GM23338 (cell line): Measurements from ENCODE around the gene PMM1. TPM values are rescaled to one million over a fixed set of nuclear protein-coding genes. Genes with fewer than 3 reads are reported as not detected.

ENCODE experiments used
- ATAC-seq: fragments of 200-7000 bp; cut with Tn5 transposase; 3 replicates; pipeline ENCODE4 v1.9.1; 2020
- DNase-seq: peaks from one replicate; pipeline ENCODE4 v3.0.0-alpha.2; 2015; ENCODE audit warnings: low spot score
- H2AFZ ChIP-seq: fragments of 200-600 bp; sonication (generic); 2 replicates; pipeline ENCODE4 v1.8.0; 2016; ENCODE audit warnings: antibody characterized with exemption, mild to moderate bottlenecking, moderate library complexity
- H3F3A ChIP-seq: fragments of 200-600 bp; sonication (generic); replicated peaks from 2 replicates; pipeline ENCODE4 v1.8.0; 2017; ENCODE audit warnings: antibody characterized with exemption, mixed run types, low read depth
- H3K27ac ChIP-seq: fragments of 200-600 bp; sonication (generic); 2 replicates; pipeline ENCODE4 v1.6.1; 2016; ENCODE audit warnings: low read depth
- H3K27me3 ChIP-seq: fragments of 200-600 bp; sonication (generic); 2 replicates; pipeline ENCODE4 v1.8.0; 2016; ENCODE audit warnings: mild to moderate bottlenecking, mixed run types, moderate library complexity; ENCODE audit not compliant: insufficient read depth
- H3K36me3 ChIP-seq: fragments of 200-600 bp; sonication (generic); 2 replicates; pipeline ENCODE4 v1.8.0; 2016; ENCODE audit warnings: mild to moderate bottlenecking; ENCODE audit not compliant: insufficient read depth
- H3K4me1 ChIP-seq: fragments of 200-600 bp; sonication (generic); 2 replicates; pipeline ENCODE4 v1.8.0; 2016; ENCODE audit warnings: mild to moderate bottlenecking, moderate library complexity; ENCODE audit not compliant: insufficient read depth
- H3K4me2 ChIP-seq: fragments of 200-600 bp; sonication (generic); 2 replicates; pipeline ENCODE4 v1.7.1; 2017; ENCODE audit warnings: mixed run types
- H3K4me3 ChIP-seq: fragments of 200-600 bp; sonication (generic); 2 replicates; pipeline ENCODE4 v1.6.1; 2016; ENCODE audit warnings: mixed run types
- H3K79me2 ChIP-seq: fragments of 200-600 bp; sonication (generic); replicated peaks from 2 replicates; pipeline ENCODE4 v1.8.0; 2017; ENCODE audit warnings: mild to moderate bottlenecking; ENCODE audit not compliant: insufficient read depth
- H3K9me2 ChIP-seq: fragments of 200-600 bp; sonication (generic); 2 replicates; pipeline ENCODE4 v1.8.0; 2017; ENCODE audit not compliant: insufficient read depth
- H4K20me1 ChIP-seq: fragments of 200-600 bp; sonication (generic); replicated peaks from 2 replicates; pipeline ENCODE4 v1.8.0; 2017; ENCODE audit warnings: mild to moderate bottlenecking; ENCODE audit not compliant: insufficient read depth
- H3K27ac Mint-ChIP-seq: 2 replicates; pipeline ENCODE4 v1.8.0; 2020; ENCODE audit warnings: inconsistent platforms, mild to moderate bottlenecking, moderate library complexity, mixed read lengths
- H3K27me3 Mint-ChIP-seq: 3 replicates; pipeline ENCODE4 v1.8.0; 2022; ENCODE audit warnings: low read depth, mild to moderate bottlenecking, moderate library complexity, mixed read lengths, inconsistent platforms; ENCODE audit not compliant: insufficient read depth, poor library complexity
- H3K36me3 Mint-ChIP-seq: 3 replicates; pipeline ENCODE4 v1.8.0; 2021; ENCODE audit warnings: low read depth, mild to moderate bottlenecking, inconsistent platforms, moderate library complexity, mixed read lengths
- H3K4me1 Mint-ChIP-seq: 3 replicates; pipeline ENCODE4 v1.8.0; 2020; ENCODE audit warnings: mild to moderate bottlenecking, inconsistent platforms, mixed read lengths
- H3K4me3 Mint-ChIP-seq: 3 replicates; pipeline ENCODE4 v1.8.0; 2021; ENCODE audit warnings: moderate library complexity, mild to moderate bottlenecking, inconsistent platforms, mixed read lengths
- H3K9me3 Mint-ChIP-seq: 3 replicates; pipeline ENCODE4 v1.8.0; 2020; ENCODE audit warnings: moderate library complexity, mild to moderate bottlenecking, inconsistent platforms, mixed read lengths
- CREB1 ChIP-seq: fragments of 250-450 bp; sonication (Bioruptor Pico); IDR thresholded peaks from 2 replicates; pipeline ENCODE4 v1.5.0; 2020; ENCODE audit warnings: low read depth, mild to moderate bottlenecking, moderate library complexity
- EZH2 ChIP-seq: fragments of 200-600 bp; sonication (generic); IDR thresholded peaks from one replicate; pipeline ENCODE4 v1.8.0; 2017; ENCODE audit warnings: antibody characterized with exemption, mild to moderate bottlenecking, low read depth; ENCODE audit not compliant: unreplicated experiment
- REST ChIP-seq: IDR thresholded peaks from one replicate; pipeline ENCODE4 v1.6.1; 2018; ENCODE audit warnings: antibody characterized with exemption; ENCODE audit not compliant: unreplicated experiment
- STAT1 ChIP-seq: IDR thresholded peaks from one replicate; pipeline ENCODE4 v1.6.1; 2016; ENCODE audit warnings: antibody characterized with exemption; ENCODE audit not compliant: unreplicated experiment
- ZNF462 ChIP-seq: fragments of 250-450 bp; sonication (Bioruptor Pico); IDR thresholded peaks from 2 replicates; pipeline ENCODE4 v1.5.0; 2020; ENCODE audit warnings: mild to moderate bottlenecking, moderate library complexity
- polyA plus RNA-seq: library from polyadenylated mRNA; unstranded; fragments of >200 nt; fragmentation: Nextera tagmentation; extraction: Ambion mirVana; gene quantifications from 2 replicates; pipeline ENCODE4 v1.2.1, GENCODE V29; 2016
- total RNA-seq: library from RNA; depleted of rRNA; stranded (reverse); fragments of >200 nt; shearing (Covaris generic); gene quantifications from 2 replicates; pipeline ENCODE4 v1.2.3, GENCODE V29; 2014
- TF ChIP-seq, protein P1 (sequence below), 2 experiments: fragments of 200-600 bp in 1 of 2; sonication (generic) in 1 of 2; conservative IDR thresholded peaks; 2 replicates each; pipeline versions ENCODE4 v1.5.1 to v1.6.1; 2016 to 2017; ENCODE audit warnings: antibody characterized with exemption in 2 of 2, low read depth in 2 of 2, mild to moderate bottlenecking in 2 of 2, moderate library complexity in 1 of 2

PMM1 gene
- total and polyA plus RNA-seq, 2 experiments from 2014 or later = 8.7 to 9.9 TPM

DNA sequence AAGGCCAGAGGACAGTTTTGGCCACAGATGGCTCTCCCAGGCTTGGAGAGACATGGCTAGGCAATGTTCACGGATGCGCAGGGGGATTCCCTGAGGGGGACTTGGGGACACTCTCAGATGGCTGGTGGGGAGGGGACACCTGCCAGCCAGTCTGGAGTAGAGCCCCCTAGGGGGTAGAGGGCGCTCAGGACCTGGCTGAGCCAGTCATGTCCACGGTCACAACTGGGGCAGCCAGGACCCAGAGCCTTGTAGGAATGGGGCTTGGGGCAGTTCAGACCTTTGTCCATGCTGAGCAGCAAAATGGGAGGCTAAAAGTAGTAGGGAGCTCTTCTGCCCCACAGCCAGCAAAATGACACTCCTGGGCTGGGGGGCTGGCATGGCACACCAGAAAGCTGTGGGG lies 27.2 kb downstream of the PMM1 start:
- H3K27me3 ChIP-seq = no peaks in the 10 kb centered on the region
- no peaks in the 10 kb centered on the region for H3K9me3 Mint-ChIP-seq
- no peak overlapping the region for H3K4me3 ChIP-seq
- DNase-seq = no peak
- no peaks in the 10 kb centered on the region for H4K20me1 ChIP-seq
- H3K4me3 Mint-ChIP-seq = no peak overlapping the region
- ATAC-seq = no peak
- peak overlapping the region; percentile 65; the same call in 1 of the 2 replicates for H3K4me2 ChIP-seq
- peak overlapping the region; percentile 31; the same call in 1 of the 2 replicates for H3K27ac Mint-ChIP-seq
- H3K79me2 ChIP-seq = no peaks in the 10 kb centered on the region
- peaks cover 40% of the 10 kb centered on the region for H3K4me1 Mint-ChIP-seq
- H2AFZ ChIP-seq = no peak overlapping the region; the same call in 1 of the 2 replicates
- peaks cover 26% of the 10 kb centered on the region for H3K4me1 ChIP-seq
- H3K9me2 ChIP-seq = no peaks in the 10 kb centered on the region
- H3K27me3 Mint-ChIP-seq = peaks cover 22% of the 10 kb centered on the region
- no peak for TF ChIP-seq CREB1 (CRISPR knock-in tag)
- TF ChIP-seq REST = no peak
- no peak for TF ChIP-seq STAT1
- TF ChIP-seq EZH2 = no peak
- TF ChIP-seq, protein P1, sequence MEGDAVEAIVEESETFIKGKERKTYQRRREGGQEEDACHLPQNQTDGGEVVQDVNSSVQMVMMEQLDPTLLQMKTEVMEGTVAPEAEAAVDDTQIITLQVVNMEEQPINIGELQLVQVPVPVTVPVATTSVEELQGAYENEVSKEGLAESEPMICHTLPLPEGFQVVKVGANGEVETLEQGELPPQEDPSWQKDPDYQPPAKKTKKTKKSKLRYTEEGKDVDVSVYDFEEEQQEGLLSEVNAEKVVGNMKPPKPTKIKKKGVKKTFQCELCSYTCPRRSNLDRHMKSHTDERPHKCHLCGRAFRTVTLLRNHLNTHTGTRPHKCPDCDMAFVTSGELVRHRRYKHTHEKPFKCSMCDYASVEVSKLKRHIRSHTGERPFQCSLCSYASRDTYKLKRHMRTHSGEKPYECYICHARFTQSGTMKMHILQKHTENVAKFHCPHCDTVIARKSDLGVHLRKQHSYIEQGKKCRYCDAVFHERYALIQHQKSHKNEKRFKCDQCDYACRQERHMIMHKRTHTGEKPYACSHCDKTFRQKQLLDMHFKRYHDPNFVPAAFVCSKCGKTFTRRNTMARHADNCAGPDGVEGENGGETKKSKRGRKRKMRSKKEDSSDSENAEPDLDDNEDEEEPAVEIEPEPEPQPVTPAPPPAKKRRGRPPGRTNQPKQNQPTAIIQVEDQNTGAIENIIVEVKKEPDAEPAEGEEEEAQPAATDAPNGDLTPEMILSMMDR (conservative IDR thresholded peaks at IDR 0.05; ENCODE audit: low read depth in 2 of 2) = 0 out of 4 replicates have a peak, but pooled peaks of 1 of the 2 experiments have one; percentile 11
- H3K36me3 Mint-ChIP-seq = no peaks in the 10 kb centered on the region
- H3F3A ChIP-seq = no peaks in the 10 kb centered on the region
- no peak overlapping the region for H3K27ac ChIP-seq
- H3K36me3 ChIP-seq = no peaks in the 10 kb centered on the region

DNA sequence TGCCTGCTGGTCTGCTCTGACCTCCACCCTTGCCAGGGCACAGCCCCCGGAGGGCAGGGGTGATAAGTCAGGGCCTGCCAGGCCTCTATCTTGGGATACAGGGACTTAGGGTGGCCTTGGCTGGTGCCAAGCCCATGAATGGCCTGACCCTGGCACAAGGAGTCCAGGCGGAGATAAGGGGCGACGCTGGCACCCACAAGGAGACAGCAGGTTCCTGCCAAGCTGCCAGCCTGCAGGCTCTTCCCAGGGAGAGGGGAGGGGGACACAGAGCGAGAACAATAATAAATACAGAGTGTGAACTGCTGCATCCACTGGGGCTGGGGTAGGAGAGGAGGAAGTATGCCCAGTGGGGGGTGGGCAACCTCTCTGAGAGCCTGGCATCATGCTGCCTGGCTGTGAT lies 27.9 kb downstream of the PMM1 start:
- Histone ChIP-seq H3K36me3 (no peaks in the 10 kb centered on the region), H4K20me1 (no peaks in the 10 kb centered on the region), H3F3A (no peaks in the 10 kb centered on the region), H2AFZ (peak overlapping the region; percentile 91), H3K27ac (no peak overlapping the region), H3K27me3 (no peaks in the 10 kb centered on the region), H3K4me2 (peak overlapping the region; percentile 62; the same call in 1 of the 2 replicates), H3K4me1 (peaks cover 26% of the 10 kb centered on the region), H3K9me2 (no peaks in the 10 kb centered on the region), H3K4me3 (no peak overlapping the region; the same call in 1 of the 2 replicates), H3K79me2 (no peaks in the 10 kb centered on the region)
- Mint-ChIP-seq H3K4me3 (peak overlapping the region; percentile 53; the same call in 1 of the 3 replicates), H3K27me3 (peaks cover 22% of the 10 kb centered on the region), H3K9me3 (no peaks in the 10 kb centered on the region), H3K36me3 (no peaks in the 10 kb centered on the region), H3K27ac (no peak overlapping the region), H3K4me1 (peaks cover 45% of the 10 kb centered on the region)
- no peak for ATAC-seq
- DNase-seq = no peak
- TF ChIP-seq ZNF462 = no peak
